HepG2 (cell line): ENCODE results near the gene USP7. TPM values are rescaled to one million over a fixed set of nuclear protein-coding genes. Genes with fewer than 3 reads are reported as not detected.

ENCODE experiments used
- AHDC1 ChIP-seq: sonication (generic); formaldehyde crosslinking; IDR thresholded peaks from 2 replicates; pipeline ENCODE4 v1.5.1; 2020; ENCODE audit warnings: mild to moderate bottlenecking, missing genetic modification reagents, borderline replicate concordance
- CCDC6 ChIP-seq: sonication (generic); formaldehyde crosslinking; IDR thresholded peaks from 2 replicates; pipeline ENCODE4 v1.8.1; 2022; ENCODE audit warnings: mild to moderate bottlenecking, missing genetic modification reagents, moderate library complexity
- CHD2 ChIP-seq: IDR thresholded peaks from 2 replicates; pipeline ENCODE4 v1.6.1; 2011; ENCODE audit warnings: low read depth, low read length, improper control_type of control experiment
- CHD4 ChIP-seq: fragments of 200-600 bp; sonication (generic); IDR thresholded peaks from 2 replicates; pipeline ENCODE4 v1.7.0; 2017; ENCODE audit warnings: mild to moderate bottlenecking, low read length, borderline replicate concordance
- EZH2 ChIP-seq: conservative IDR thresholded peaks from 2 replicates; pipeline ENCODE4 v1.6.1; 2012; ENCODE audit warnings: mild to moderate bottlenecking, low read depth, low read length, moderate library complexity
- GATAD1 ChIP-seq: IDR thresholded peaks from 2 replicates; pipeline ENCODE4 v1.6.1; 2016; ENCODE audit warnings: missing genetic modification reagents, missing compliant biosample characterization
- GLI4 ChIP-seq: sonication (generic); formaldehyde crosslinking; IDR thresholded peaks from 2 replicates; pipeline ENCODE4 v1.5.1; 2020; ENCODE audit warnings: missing genetic modification reagents, mild to moderate bottlenecking, moderate library complexity, borderline replicate concordance
- IKZF1 ChIP-seq: fragments of 450-650 bp; IDR thresholded peaks from 2 replicates; pipeline ENCODE4 v1.7.1; 2016
- KLF11 ChIP-seq: IDR thresholded peaks from 2 replicates; pipeline ENCODE4 v1.6.1; 2016; ENCODE audit warnings: missing compliant biosample characterization
- KLF6 ChIP-seq: IDR thresholded peaks from 2 replicates; pipeline ENCODE4 v1.8.0; 2016; ENCODE audit warnings: missing biosample characterization, missing genetic modification reagents
- LCORL ChIP-seq, 2 experiments: fragments of 450-650 bp in 1 of 2; sonication (generic) in 1 of 2; formaldehyde crosslinking in 1 of 2; IDR thresholded peaks; 2 replicates each; pipeline versions ENCODE4 v1.5.0 to v1.6.1; 2017 to 2020; ENCODE audit warnings: antibody characterized with exemption in 1 of 2, missing genetic modification reagents in 1 of 2
- MTA1 ChIP-seq: sonication (generic); formaldehyde crosslinking; IDR thresholded peaks from 2 replicates; pipeline ENCODE4 v1.4.0; 2020; ENCODE audit warnings: missing genetic modification reagents, mild to moderate bottlenecking, borderline replicate concordance
- PHB2 ChIP-seq: fragments of 450-650 bp; IDR thresholded peaks from 2 replicates; pipeline ENCODE4 v1.6.1; 2018; ENCODE audit not compliant: partially characterized antibody
- RAD51 ChIP-seq: fragments of 450-650 bp; IDR thresholded peaks from 2 replicates; pipeline ENCODE4 v1.6.1; 2016; ENCODE audit warnings: borderline replicate concordance
- RBAK ChIP-seq: sonication (generic); formaldehyde crosslinking; IDR thresholded peaks from 2 replicates; pipeline ENCODE4 v1.5.1; 2020; ENCODE audit warnings: mild to moderate bottlenecking, missing genetic modification reagents
- RFX5 ChIP-seq: IDR thresholded peaks from 2 replicates; pipeline ENCODE4 v1.6.1; 2011; ENCODE audit warnings: low read depth, low read length, improper control_type of control experiment
- SMAD1 ChIP-seq: sonication (generic); formaldehyde crosslinking; IDR thresholded peaks from 2 replicates; pipeline ENCODE4 v1.4.0; 2020; ENCODE audit warnings: missing genetic modification reagents, low read depth, mild to moderate bottlenecking, borderline replicate concordance
- SOX6 ChIP-seq, 2 experiments: fragments of 450-650 bp in 1 of 2; sonication (generic) in 1 of 2; formaldehyde crosslinking in 1 of 2; IDR thresholded peaks; 2 replicates each; pipeline versions ENCODE4 v1.4.0 to v1.6.1; 2017 to 2020; ENCODE audit warnings: antibody characterized with exemption in 1 of 2, mild to moderate bottlenecking in 1 of 2, missing genetic modification reagents in 1 of 2
- TERF1 ChIP-seq: sonication (generic); formaldehyde crosslinking; IDR thresholded peaks from 2 replicates; pipeline ENCODE4 v1.8.0; 2022; ENCODE audit warnings: mild to moderate bottlenecking, missing genetic modification reagents, moderate library complexity
- ZBTB3 ChIP-seq: sonication (generic); formaldehyde crosslinking; IDR thresholded peaks from 2 replicates; pipeline ENCODE4 v1.4.0; 2020; ENCODE audit warnings: low read depth, mild to moderate bottlenecking, moderate library complexity, missing genetic modification reagents, borderline replicate concordance
- ZNF121 ChIP-seq: sonication (generic); formaldehyde crosslinking; IDR thresholded peaks from 2 replicates; pipeline ENCODE4 v1.5.0; 2020; ENCODE audit warnings: mild to moderate bottlenecking, missing genetic modification reagents
- ZNF343 ChIP-seq: sonication (generic); formaldehyde crosslinking; IDR thresholded peaks from 2 replicates; pipeline ENCODE4 v1.4.0; 2020; ENCODE audit warnings: mild to moderate bottlenecking, missing genetic modification reagents
- ZNF678 ChIP-seq: sonication (generic); formaldehyde crosslinking; IDR thresholded peaks from 2 replicates; pipeline ENCODE4 v1.4.0; 2020; ENCODE audit warnings: mild to moderate bottlenecking, missing genetic modification reagents
- ZSCAN5A ChIP-seq: sonication (generic); formaldehyde crosslinking; IDR thresholded peaks from 2 replicates; pipeline ENCODE4 v1.8.0; 2022; ENCODE audit warnings: mild to moderate bottlenecking, missing genetic modification reagents, borderline replicate concordance
- polyA plus RNA-seq, 8 experiments: library from polyadenylated mRNA; depleted of rRNA in 3 of 8; stranded (reverse) in 7 of 8; unstranded in 1 of 8; fragments of >200 nt; fragmentation: Illumina TruSeq in 4 of 8; extraction: Trizol in 4 of 8; gene quantifications; 2 replicates each; pipeline versions ENCODE4 v1.2.1 to v1.2.3, GENCODE V29; 2011 to 2016; ENCODE audit warnings: low read depth in 4 of 8, missing spikeins in 1 of 8, mixed read lengths in 1 of 8; ENCODE audit not compliant: insufficient read depth in 1 of 8
- total RNA-seq, 5 experiments: library from RNA; depleted of rRNA; stranded (reverse); fragments of >200 nt; fragmentation: Illumina TruSeq; extraction: Trizol; gene quantifications; 2 replicates each; pipeline ENCODE4 v1.2.3, GENCODE V29; 2016; ENCODE audit warnings: low read depth in 1 of 5

USP7 gene
- total and polyA plus RNA-seq, 2 of the 13 experiments (the other 11 are each of a cell fraction or from before 2014, with no cell fraction given) = 52.5 to 173 TPM

GRCh38 chr16:8931859-8932258 lies 31.8 kb downstream of the USP7 start (continued):
- TF ChIP-seq SMAD1 (CRISPR knock-in tag) (no peak), ZSCAN5A (CRISPR knock-in tag) (peak; percentile 41; the same call in 1 of the 2 replicates), LCORL (IDR thresholded peaks at IDR 0.05) (no peak), LCORL (CRISPR knock-in tag; IDR thresholded peaks at IDR 0.05) (no peak), MTA1 (CRISPR knock-in tag) (no peak), ZNF343 (CRISPR knock-in tag) (no peak), RBAK (CRISPR knock-in tag) (no peak), AHDC1 (CRISPR knock-in tag) (no peak), CCDC6 (CRISPR knock-in tag) (no peak), KLF6 (CRISPR knock-in tag) (peak; percentile 92), KLF11 (CRISPR knock-in tag) (peak; percentile 81; the same call in 1 of the 2 replicates), GLI4 (CRISPR knock-in tag) (no peak), IKZF1 (no peak), RFX5 (no peak), CHD2 (no peak), TERF1 (CRISPR knock-in tag) (no peak), GATAD1 (CRISPR knock-in tag) (peak; percentile 65; the same call in 1 of the 2 replicates), CHD4 (no peak; the same call in 1 of the 2 replicates), ZNF121 (CRISPR knock-in tag) (no peak), RAD51 (no peak), ZNF678 (no peak), ZBTB3 (CRISPR knock-in tag) (no peak), PHB2 (no peak), SOX6 (IDR thresholded peaks at IDR 0.05) (no peak), SOX6 (CRISPR knock-in tag; IDR thresholded peaks at IDR 0.05) (no peak), EZH2 (no peak)
